Smooth muscle cell (in vitro differentiated cells): ENCODE results near the gene HSDL2. TPM values are rescaled to one million over a fixed set of nuclear protein-coding genes. Genes with fewer than 3 reads are reported as not detected.

Experiments
- DNase-seq: peaks from one replicate; lab custom pipeline; 2025; ENCODE audit not compliant: unreplicated experiment; lab: John Stamatoyannopoulos, UW
- H2AFZ ChIP-seq: fragments of 200-600 bp; sonication (generic); 2 replicates; pipeline ENCODE4 v1.6.0; 2016; ENCODE audit warnings: antibody characterized with exemption, low read depth, mild to moderate bottlenecking
- H3F3A ChIP-seq: fragments of 200-600 bp; sonication (generic); 2 replicates; pipeline ENCODE4 v1.6.0; 2017; ENCODE audit warnings: antibody characterized with exemption, low read depth
- H3K27ac ChIP-seq: fragments of 200-600 bp; sonication (generic); 2 replicates; pipeline ENCODE4 v1.5.1; 2016; ENCODE audit warnings: low read depth, mild to moderate bottlenecking
- H3K27me3 ChIP-seq: fragments of 200-600 bp; sonication (generic); 2 replicates; pipeline ENCODE4 v1.6.1; 2016; ENCODE audit warnings: low read depth, mild to moderate bottlenecking
- H3K36me3 ChIP-seq: fragments of 200-600 bp; sonication (generic); 2 replicates; pipeline ENCODE4 v1.5.1; 2016; ENCODE audit warnings: low read depth
- H3K4me1 ChIP-seq: fragments of 200-600 bp; sonication (generic); 2 replicates; pipeline ENCODE4 v1.5.1; 2016; ENCODE audit warnings: low read depth
- H3K4me2 ChIP-seq: fragments of 200-600 bp; sonication (generic); 2 replicates; pipeline ENCODE4 v1.6.0; 2016; ENCODE audit warnings: mild to moderate bottlenecking
- H3K4me3 ChIP-seq: fragments of 200-600 bp; sonication (generic); 2 replicates; pipeline ENCODE4 v1.5.1; 2016; ENCODE audit warnings: mild to moderate bottlenecking
- H3K79me2 ChIP-seq: fragments of 200-600 bp; sonication (generic); 2 replicates; pipeline ENCODE4 v1.6.0; 2016; ENCODE audit warnings: low read depth, mild to moderate bottlenecking
- H3K9ac ChIP-seq: fragments of 200-600 bp; sonication (generic); 2 replicates; pipeline ENCODE4 v1.6.0; 2016; ENCODE audit warnings: low read depth
- H3K9me3 ChIP-seq: fragments of 200-600 bp; sonication (generic); replicated peaks from 2 replicates; pipeline ENCODE4 v1.5.1; 2016; ENCODE audit warnings: low read depth
- H4K20me1 ChIP-seq: fragments of 200-600 bp; sonication (generic); 2 replicates; pipeline ENCODE4 v1.6.0; 2016; ENCODE audit warnings: low read depth
- WGBS: methylation state at CpG from one replicate; pipeline ENCODE4 v1.1.7; 2016; ENCODE audit warnings: low lambda C conversion rate; 5-methylcytosine and 5-hydroxymethylcytosine counted together
- polyA plus RNA-seq: library from polyadenylated mRNA; unstranded; fragments of >200 nt; fragmentation: Nextera tagmentation; extraction: Ambion mirVana; gene quantifications from 2 replicates; pipeline ENCODE4 v1.2.1, GENCODE V29; 2016
- total RNA-seq: library from RNA; depleted of rRNA; stranded (reverse); fragments of >200 nt; gene quantifications from 2 replicates; pipeline ENCODE4 v1.2.3, GENCODE V29; 2014
- TF ChIP-seq, protein P1 (sequence below): fragments of 200-600 bp; sonication (generic); IDR thresholded peaks from 2 replicates; pipeline ENCODE4 v1.5.1; 2017; ENCODE audit warnings: borderline replicate concordance, mild to moderate bottlenecking, antibody characterized with exemption; ENCODE audit not compliant: insufficient read depth, poor library complexity, severe bottlenecking

HSDL2 gene
- total and polyA plus RNA-seq, 2 experiments from 2014 or later, result 8.7 to 18.7 TPM

DNA sequence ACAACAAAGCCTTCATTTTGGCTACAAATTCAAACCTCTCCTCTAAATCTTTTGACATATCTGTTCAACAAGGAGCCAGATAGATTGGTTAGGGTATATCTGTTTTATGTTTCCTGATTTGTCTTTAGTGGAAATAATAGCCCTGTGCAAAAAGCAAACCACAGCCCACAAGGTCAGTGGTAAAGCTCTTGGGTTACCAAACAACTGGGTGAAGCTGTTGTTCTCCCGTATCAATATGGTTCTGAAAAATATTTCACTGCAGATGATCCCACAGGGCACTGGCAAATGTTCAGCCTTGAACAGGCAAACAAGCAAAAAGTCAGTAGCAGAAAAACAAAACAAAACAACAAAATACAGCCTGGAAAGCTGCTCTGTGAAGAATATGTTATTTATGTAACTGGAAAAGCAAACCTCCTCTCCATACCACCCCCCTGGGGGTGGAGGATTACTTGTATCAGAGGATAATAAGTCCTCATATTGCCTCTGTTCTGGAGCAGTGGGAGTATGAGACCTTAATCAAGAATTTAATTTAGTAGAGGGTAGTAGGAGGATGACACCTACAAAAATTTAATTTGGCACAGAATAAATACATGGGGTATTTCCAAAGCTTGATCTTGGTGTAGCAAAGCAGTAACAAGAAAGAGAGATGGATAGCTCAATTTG, 25.7 kb upstream of the HSDL2 start:
- H3K4me1 ChIP-seq, result no peaks in the 10 kb centered on the region
- no peak overlapping the region for H3K27ac ChIP-seq
- no peaks in the 10 kb centered on the region for H3K36me3 ChIP-seq
- H4K20me1 ChIP-seq, result no peaks in the 10 kb centered on the region
- no peak overlapping the region for H3K4me2 ChIP-seq
- H3K4me3 ChIP-seq, result no peak overlapping the region
- no peaks in the 10 kb centered on the region for H3K79me2 ChIP-seq
- no peak overlapping the region for H3K9ac ChIP-seq
- no peaks in the 10 kb centered on the region for H3F3A ChIP-seq
- TF ChIP-seq, protein P1, sequence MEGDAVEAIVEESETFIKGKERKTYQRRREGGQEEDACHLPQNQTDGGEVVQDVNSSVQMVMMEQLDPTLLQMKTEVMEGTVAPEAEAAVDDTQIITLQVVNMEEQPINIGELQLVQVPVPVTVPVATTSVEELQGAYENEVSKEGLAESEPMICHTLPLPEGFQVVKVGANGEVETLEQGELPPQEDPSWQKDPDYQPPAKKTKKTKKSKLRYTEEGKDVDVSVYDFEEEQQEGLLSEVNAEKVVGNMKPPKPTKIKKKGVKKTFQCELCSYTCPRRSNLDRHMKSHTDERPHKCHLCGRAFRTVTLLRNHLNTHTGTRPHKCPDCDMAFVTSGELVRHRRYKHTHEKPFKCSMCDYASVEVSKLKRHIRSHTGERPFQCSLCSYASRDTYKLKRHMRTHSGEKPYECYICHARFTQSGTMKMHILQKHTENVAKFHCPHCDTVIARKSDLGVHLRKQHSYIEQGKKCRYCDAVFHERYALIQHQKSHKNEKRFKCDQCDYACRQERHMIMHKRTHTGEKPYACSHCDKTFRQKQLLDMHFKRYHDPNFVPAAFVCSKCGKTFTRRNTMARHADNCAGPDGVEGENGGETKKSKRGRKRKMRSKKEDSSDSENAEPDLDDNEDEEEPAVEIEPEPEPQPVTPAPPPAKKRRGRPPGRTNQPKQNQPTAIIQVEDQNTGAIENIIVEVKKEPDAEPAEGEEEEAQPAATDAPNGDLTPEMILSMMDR, result no peak
- H2AFZ ChIP-seq, result no peak overlapping the region
- 84% methylated on average over 1 of the region's 1 CpG for WGBS
- DNase-seq, result no peak
- no peaks in the 10 kb centered on the region for H3K9me3 ChIP-seq
- H3K27me3 ChIP-seq, result no peaks in the 10 kb centered on the region

- no peaks in the 10 kb centered on the region for H3K9me3 ChIP-seq
- no peaks in the 10 kb centered on the region for H3K79me2 ChIP-seq
- no peaks in the 10 kb centered on the region for H3K27me3 ChIP-seq
- H4K20me1 ChIP-seq, result no peaks in the 10 kb centered on the region
- H3K36me3 ChIP-seq, result no peaks in the 10 kb centered on the region
- TF ChIP-seq, protein P1, result no peak
- H3K27ac ChIP-seq, result no peak overlapping the region
- H3K4me3 ChIP-seq, result no peak overlapping the region
- H3K9ac ChIP-seq, result no peak overlapping the region
- no peak for DNase-seq
- H3F3A ChIP-seq, result no peaks in the 10 kb centered on the region
- 95% methylated on average over 7 of the region's 8 CpGs for WGBS
- no peak overlapping the region for H2AFZ ChIP-seq
- H3K4me2 ChIP-seq, result no peak overlapping the region
- no peaks in the 10 kb centered on the region for H3K4me1 ChIP-seq
These were observed 24.4 kb upstream of the HSDL2 start for GRCh38 chr9:112355427-112355897.

GRCh38 chr9:112360047-112360804, 19.7 kb upstream of the HSDL2 start:
- TF ChIP-seq, protein P1, result no peak
- no peak for DNase-seq
- Histone ChIP-seq H3K79me2 (no peaks in the 10 kb centered on the region), H3K27me3 (no peaks in the 10 kb centered on the region), H3K4me3 (no peak overlapping the region), H3K9me3 (no peaks in the 10 kb centered on the region), H3K27ac (no peak overlapping the region), H4K20me1 (no peaks in the 10 kb centered on the region), H3F3A (no peaks in the 10 kb centered on the region), H3K36me3 (no peaks in the 10 kb centered on the region), H2AFZ (no peak overlapping the region), H3K9ac (no peak overlapping the region), H3K4me2 (no peak overlapping the region), H3K4me1 (no peaks in the 10 kb centered on the region)
- 88% methylated on average over 5 of the region's 5 CpGs for WGBS
